ENCODE data around the gene PRXL2A.
A peak's percentile ranks its signal among the peaks of the same experiment; 100 is the strongest.

The PRXL2A gene

GRCh38 chr10:80437227-80437626 is 28.9 kb downstream of the PRXL2A start:
- no peak overlapping the region for H3K4me3 ChIP-seq
- no peak overlapping the region for H3K27ac ChIP-seq

DNA sequence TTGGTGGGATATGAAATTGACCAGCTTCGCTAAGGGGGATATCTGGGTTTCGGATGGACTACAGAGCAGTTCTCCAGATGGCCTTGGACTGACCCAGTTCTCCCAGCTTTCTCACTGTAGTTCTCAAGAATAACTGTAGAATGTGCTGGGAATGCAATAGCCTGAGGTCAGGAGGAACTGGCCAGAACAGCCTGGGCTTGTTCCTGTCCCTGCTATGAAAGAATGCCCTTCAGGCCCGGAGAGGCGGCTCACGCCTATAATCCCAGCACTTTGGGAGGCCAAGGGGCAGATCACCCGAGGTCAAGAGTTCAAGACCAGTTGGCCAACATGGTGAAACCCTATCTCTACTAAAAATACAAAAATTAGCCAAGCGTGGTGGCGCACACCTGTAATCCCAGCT is 33.5 kb downstream of the PRXL2A start:
- H3K4me3 ChIP-seq: no peak overlapping the region

DNA sequence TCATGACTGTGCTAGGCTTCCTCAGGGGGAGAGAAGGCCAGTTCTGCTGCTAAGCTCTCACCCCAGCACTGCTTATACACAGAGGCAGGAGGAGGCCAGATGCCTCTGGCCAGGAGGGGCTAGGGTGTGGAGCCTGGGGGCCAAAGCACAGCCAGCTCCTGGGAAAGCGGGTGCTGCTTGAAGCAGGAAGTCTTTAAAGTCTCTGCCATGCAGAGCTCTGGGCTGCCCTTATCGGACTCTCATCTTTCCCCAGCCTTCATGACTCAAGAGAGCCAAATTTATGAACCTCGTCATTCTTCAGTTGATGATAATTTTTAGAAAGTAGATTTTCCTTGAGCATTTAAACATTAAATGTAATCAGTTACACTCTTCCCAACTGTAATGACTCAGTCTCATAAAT is 34.5 kb downstream of the PRXL2A start:
- H3K4me3 ChIP-seq: no peak overlapping the region
- H3K27ac ChIP-seq: peak overlapping the region in 3 of 21 experiments; percentile 31 to 60 (median 59)

More for the DNA sequence above, 33.5 kb downstream of the PRXL2A start:
- no peak overlapping the region for H3K27ac ChIP-seq

DNA sequence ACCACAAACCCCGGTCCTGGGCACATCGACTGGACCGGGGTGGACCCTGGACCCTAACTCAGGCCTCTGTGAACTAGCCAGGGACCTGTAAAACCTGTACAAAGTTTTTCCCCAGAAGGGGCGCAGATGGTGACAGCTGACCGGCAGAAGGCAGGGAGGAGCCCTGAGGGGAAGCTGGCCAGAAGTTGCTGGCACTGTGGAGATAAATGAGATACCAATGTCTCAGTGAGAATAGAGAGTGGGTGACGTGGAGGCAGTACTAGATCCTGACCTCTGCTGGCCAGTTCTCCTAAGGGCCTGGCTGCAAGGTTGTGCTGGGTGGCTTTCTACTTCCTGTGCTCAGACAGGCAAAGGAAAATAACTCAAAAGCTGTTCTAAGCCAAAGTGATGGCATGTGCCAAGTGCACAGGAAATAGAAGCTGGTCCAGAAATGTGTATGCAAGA is 35.2 kb downstream of the PRXL2A start:
- no peak overlapping the region for H3K4me3 ChIP-seq
- peak overlapping the region in 8 of 21 experiments; percentile 1 to 69 (median 26) for H3K27ac ChIP-seq

- no peak overlapping the region for H3K4me3 ChIP-seq
Measured at GRCh38 chr10:80444124-80444523, 35.8 kb downstream of the PRXL2A start.

DNA sequence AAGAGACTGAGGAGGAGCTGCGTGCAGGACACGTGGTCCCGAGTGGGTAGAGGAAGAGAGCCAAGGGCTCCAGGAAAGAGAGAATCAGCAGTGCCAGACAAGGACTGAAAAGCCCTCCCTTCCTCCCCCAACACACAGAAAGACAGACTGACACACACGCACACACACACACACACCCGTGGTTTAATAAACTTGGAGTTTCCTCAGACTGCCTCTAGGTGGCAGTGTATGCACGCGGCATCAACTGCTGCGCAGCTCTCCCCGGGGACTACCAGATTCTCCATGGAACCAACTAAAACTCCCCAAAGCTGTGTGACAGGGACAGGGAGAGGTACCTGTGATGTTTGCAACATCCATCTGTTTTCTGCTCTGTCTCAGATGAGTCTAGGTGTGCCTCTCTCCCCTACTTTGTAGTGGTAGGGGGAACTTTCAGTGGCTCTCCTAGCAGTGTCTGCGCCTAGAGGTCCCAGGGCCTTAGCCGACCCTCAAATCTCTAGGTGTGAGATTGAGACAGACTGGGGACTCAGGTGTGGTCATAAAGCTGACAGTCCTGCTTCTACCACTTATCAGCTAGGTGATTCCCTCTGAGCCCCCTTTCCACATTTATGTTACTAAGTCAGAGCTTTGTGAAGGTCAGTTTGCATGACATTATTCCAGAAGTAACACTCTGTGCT is 36.4 kb downstream of the PRXL2A start:
- Histone ChIP-seq H3K27ac (peak overlapping the region in 2 of 21 experiments; percentile 1 to 30), H3K4me3 (no peak overlapping the region)

More at GRCh38 chr10:80444124-80444523, 35.8 kb downstream of the PRXL2A start:
- H3K27ac ChIP-seq: peak overlapping the region in 7 of 21 experiments; percentile 1 to 38 (median 19)

GRCh38 chr10:80447436-80448190 is 39.3 kb downstream of the PRXL2A start:
- no peak overlapping the region for H3K27ac ChIP-seq
- no peak overlapping the region for H3K4me3 ChIP-seq

DNA sequence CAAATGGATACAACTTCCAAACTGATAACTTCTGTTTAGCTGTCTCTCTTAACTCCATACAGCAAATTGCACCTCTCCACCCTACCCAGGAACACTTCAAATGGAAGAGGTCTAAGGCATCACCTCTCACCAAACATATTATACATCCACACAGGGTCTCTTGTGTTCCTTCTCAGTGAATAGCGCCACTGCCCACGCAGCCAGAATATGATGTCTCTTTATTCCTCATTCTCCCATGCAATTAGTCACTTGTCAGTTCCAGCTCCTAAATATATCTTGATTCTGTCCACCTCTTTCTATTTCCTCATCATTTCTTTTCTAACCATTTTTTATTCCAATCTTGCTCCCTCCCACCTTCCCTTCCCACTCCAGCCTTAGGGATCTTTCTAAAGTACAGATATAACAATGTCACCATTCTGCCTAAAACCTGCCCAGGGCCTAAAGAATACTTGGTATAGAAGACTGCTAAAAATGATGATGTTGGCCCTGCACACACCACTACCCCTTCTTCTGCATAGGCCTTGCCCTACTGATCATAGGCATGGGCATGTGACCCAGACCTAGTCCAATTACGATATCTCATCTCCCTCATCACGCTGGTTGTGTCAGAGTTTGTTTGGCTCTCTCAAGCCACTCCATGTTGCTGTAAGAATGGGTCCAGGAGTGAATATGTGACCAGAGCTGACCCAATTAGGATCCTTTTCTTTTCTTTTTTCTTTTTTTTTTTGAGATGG is 40.0 kb downstream of the PRXL2A start:
- no peak overlapping the region for H3K27ac ChIP-seq
- H3K4me3 ChIP-seq: no peak overlapping the region

DNA sequence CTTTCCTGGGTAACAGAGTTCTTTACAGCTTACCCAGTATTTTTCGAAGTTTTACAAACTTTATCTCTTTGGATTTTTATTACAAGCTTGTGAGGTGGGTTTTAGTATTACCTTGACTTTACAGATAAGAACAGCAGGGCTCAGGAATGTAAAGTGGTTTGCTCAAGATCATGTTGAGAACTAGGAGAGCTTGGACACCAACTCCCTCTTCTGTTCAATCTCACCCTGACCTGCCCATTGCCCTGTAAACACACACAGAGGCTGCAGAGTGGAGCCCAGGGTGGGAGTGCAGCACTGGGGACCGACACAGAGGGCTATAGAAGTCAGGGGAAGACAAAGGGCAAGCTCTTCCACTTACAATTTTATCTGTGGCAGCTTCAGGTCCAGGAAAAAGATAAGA is 41.2 kb downstream of the PRXL2A start:
- H3K4me3 ChIP-seq: no peak overlapping the region
- H3K27ac ChIP-seq: no peak overlapping the region

DNA sequence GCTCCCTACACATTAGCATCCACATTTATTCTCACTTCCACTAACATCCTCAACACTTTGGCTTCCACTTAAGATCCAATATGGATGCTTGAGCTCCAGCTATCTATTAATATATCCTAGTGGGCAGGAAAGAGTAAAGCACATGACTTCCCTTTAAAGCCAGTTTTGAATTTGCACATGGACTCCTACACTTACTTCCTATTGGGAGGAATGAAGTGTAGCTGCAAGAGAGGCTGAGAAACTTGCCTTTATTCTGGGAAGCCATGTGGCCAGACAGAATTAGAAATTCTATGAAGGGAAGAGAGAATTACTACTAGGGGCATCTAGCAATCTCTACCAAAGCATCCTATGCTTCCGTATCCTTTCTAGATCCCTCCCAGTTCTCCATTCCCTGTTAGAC is 42.8 kb downstream of the PRXL2A start:
- H3K27ac ChIP-seq: peak overlapping the region in 1 of 21 experiments; percentile 62

GRCh38 chr10:80452069-80452468 is 43.7 kb downstream of the PRXL2A start:
- Histone ChIP-seq H3K4me3 (no peak overlapping the region), H3K27ac (peak overlapping the region in 9 of 21 experiments; percentile 3 to 85 (median 51))

More for the DNA sequence above, 42.8 kb downstream of the PRXL2A start:
- H3K4me3 ChIP-seq: no peak overlapping the region

- peak overlapping the region in 12 of 21 experiments; percentile 35 to 86 (median 80) for H3K27ac ChIP-seq
Measured at GRCh38 chr10:80452640-80453039, 44.3 kb downstream of the PRXL2A start.

GRCh38 chr10:80453056-80453841 is 44.9 kb downstream of the PRXL2A start:
- Histone ChIP-seq H3K4me3 (peak overlapping the region; percentile 17 to 42 (median 28)), H3K27ac (peak overlapping the region; percentile 26 to 86 (median 80))

More at GRCh38 chr10:80452640-80453039, 44.3 kb downstream of the PRXL2A start:
- H3K4me3 ChIP-seq: no peak overlapping the region

GRCh38 chr10:80453842-80454512 is 45.6 kb downstream of the PRXL2A start, which contains the start of gene TSPAN14:
Gene TSPAN14, plus strand, starts transcription at chr10:80454310. Its CDS starts 34,924 bp downstream, at chr10:80489234.
- Histone ChIP-seq H3K4me3 (peak within 1 kb of the TSS; percentile 57 to 96 (median 82)), H3K27ac (peak within 1 kb of the TSS; percentile 76 to 99 (median 96))

- peak overlapping the region; percentile 57 to 96 (median 82) for H3K4me3 ChIP-seq
Measured at GRCh38 chr10:80454513-80455460, 46.4 kb downstream of the PRXL2A start.

GRCh38 chr10:80455461-80456349 is 47.4 kb downstream of the PRXL2A start:
- Histone ChIP-seq H3K27ac (peak overlapping the region in 20 of 21 experiments; percentile 86 to 99 (median 96)), H3K4me3 (peak overlapping the region; percentile 57 to 96 (median 82))

More at GRCh38 chr10:80454513-80455460, 46.4 kb downstream of the PRXL2A start:
- H3K27ac ChIP-seq: peak overlapping the region; percentile 76 to 99 (median 96)
